HL-60 (cell line): Measurements from ENCODE around the gene MGP.

Experiments used
- DNase-seq, 2 experiments: peaks; one replicate each; pipeline ENCODE4 v3.0.0-alpha.2; 2010 to 2020; ENCODE audit warnings: low read depth in 1 of 2, low spot score in 1 of 2
- H3K27ac ChIP-seq: fragments of 250-450 bp; sonication (Bioruptor Pico); replicated peaks from 2 replicates; pipeline ENCODE4 v1.5.1; 2020; ENCODE audit warnings: mild to moderate bottlenecking, moderate library complexity
- H3K27me3 ChIP-seq: fragments of 250-450 bp; sonication (Bioruptor Pico); 2 replicates; pipeline ENCODE4 v1.5.1; 2021; ENCODE audit warnings: mild to moderate bottlenecking, moderate library complexity; ENCODE audit not compliant: insufficient read depth, poor library complexity, severe bottlenecking
- H3K4me3 ChIP-seq: replicated peaks from 2 replicates; pipeline ENCODE4 v1.5.1; 2011; ENCODE audit warnings: mild to moderate bottlenecking, control low read depth, low read length; ENCODE audit not compliant: insufficient read depth
- CTCF ChIP-seq: IDR thresholded peaks from one replicate; pipeline ENCODE4 v1.5.1; 2011; ENCODE audit warnings: low read length, control low read depth, inconsistent platforms; ENCODE audit not compliant: insufficient read depth
- GABPA ChIP-seq: IDR thresholded peaks from 2 replicates; pipeline ENCODE4 v1.6.1; 2012; ENCODE audit warnings: low read depth
- POLR2AphosphoS5 ChIP-seq: IDR thresholded peaks from 2 replicates; pipeline ENCODE4 v1.6.1; 2012; ENCODE audit warnings: low read depth
- REST ChIP-seq: IDR thresholded peaks from 2 replicates; pipeline ENCODE4 v1.6.1; 2012; ENCODE audit warnings: low read depth; ENCODE audit not compliant: insufficient replicate concordance
- SPI1 ChIP-seq: IDR thresholded peaks from 2 replicates; pipeline ENCODE4 v1.6.1; 2012; ENCODE audit warnings: low read depth, mild to moderate bottlenecking, borderline replicate concordance

The MGP gene

GRCh38 chr12:14884458-14884878 lies 1.2 kb downstream of the MGP start:
- no peaks in the 10 kb centered on the region for H3K27me3 ChIP-seq
- TF ChIP-seq POLR2AphosphoS5 (peak; percentile 60; the same call in 1 of the 2 replicates), SPI1 (no peak)
- H3K27ac ChIP-seq = 0 out of 2 replicates have a peak overlapping the region, but pooled peaks have one; percentile 18
- H3K4me3 ChIP-seq = no peak overlapping the region
- DNase-seq = peak; percentile 36 to 85

GRCh38 chr12:14883686-14884085 lies 2.0 kb downstream of the MGP start:
- no peak overlapping the region for H3K4me3 ChIP-seq
- H3K27ac ChIP-seq = no peak overlapping the region
- no peaks in the 10 kb centered on the region for H3K27me3 ChIP-seq
- TF ChIP-seq SPI1 = no peak
- DNase-seq = no peak

- Histone ChIP-seq H3K4me3 (no peak overlapping the region), H3K27me3 (no peaks in the 10 kb centered on the region), H3K27ac (0 out of 2 replicates have a peak overlapping the region, but pooled peaks have one; percentile 29)
- DNase-seq = no peak
- TF ChIP-seq SPI1 = peak; percentile 80
- no peak for TF ChIP-seq POLR2AphosphoS5
- no peak for TF ChIP-seq CTCF
- TF ChIP-seq GABPA = peak; percentile 64
- TF ChIP-seq REST = no peak
These were observed 4.7 kb downstream of the MGP start for GRCh38 chr12:14880890-14881453.

GRCh38 chr12:14879222-14879933 lies 6.3 kb downstream of the MGP start:
- no peaks in the 10 kb centered on the region for H3K27me3 ChIP-seq
- H3K27ac ChIP-seq = no peak overlapping the region
- TF ChIP-seq REST = no peak
- TF ChIP-seq SPI1 = no peak
- TF ChIP-seq CTCF = no peak
- no peak for TF ChIP-seq POLR2AphosphoS5
- no peak for TF ChIP-seq GABPA
- no peak overlapping the region for H3K4me3 ChIP-seq
- no peak for DNase-seq
